ENCODE data around the gene SMTNL1. TPM values are rescaled to one million over a fixed set of nuclear protein-coding genes. Genes with fewer than 3 reads are reported as not detected.

SMTNL1 gene
- total and polyA plus RNA-seq, 9 of the 15 experiments (the other 6 are each of a cell fraction or from before 2014, with no cell fraction given): not detected

- TF ChIP-seq NKRF (IDR thresholded peaks at IDR 0.05; ENCODE audit: borderline replicate concordance) (no peak), RBM14 (IDR thresholded peaks at IDR 0.05; ENCODE audit: borderline replicate concordance, insufficient read depth, low read depth, low read length) (no peak), BMI1 (IDR thresholded peaks at IDR 0.05; ENCODE audit: low read length) (no peak), E4F1 (CRISPR knock-in tag; IDR thresholded peaks at IDR 0.05; ENCODE audit: borderline replicate concordance) (no peak), YY1 (IDR thresholded peaks at IDR 0.05; ENCODE audit: borderline replicate concordance in 1 of 3, control insufficient read depth in 1 of 3, extremely low read depth in 1 of 3, insufficient read depth in 3 of 3, insufficient read length in 1 of 3, insufficient replicate concordance in 2 of 3, low read depth in 1 of 3, low read length in 2 of 3) (no peak), POLR2G (IDR thresholded peaks at IDR 0.05; ENCODE audit: low read depth, low read length) (peak; percentile 36; the same call in 1 of the 2 replicates), STAT6 (CRISPR knock-in tag; IDR thresholded peaks at IDR 0.05) (no peak), POLR2A (conservative IDR thresholded peaks at IDR 0.05) (no peak), CBFB (CRISPR knock-in tag; IDR thresholded peaks at IDR 0.05) (no peak), ZBTB43 (CRISPR knock-in tag; IDR thresholded peaks at IDR 0.05) (no peak), PRMT5 (CRISPR knock-in tag; IDR thresholded peaks at IDR 0.05) (no peak)
Observed at GRCh38 chr11:57493507-57494503, 43.6 kb upstream of the SMTNL1 start (continued).

Data from K562 (cell line).